Measurements from ENCODE around the gene HTR4. TPM values are rescaled to one million over a fixed set of nuclear protein-coding genes. Genes with fewer than 3 reads are reported as not detected.
A peak's percentile ranks its signal among the peaks of the same experiment; 100 is the strongest.

Gene HTR4
- polyA plus RNA-seq, 1 experiment = not detected

GRCh38 chr5:148697180-148697808 lies 43.0 kb upstream of the HTR4 start:
- H3K27me3 ChIP-seq (ENCODE audit: control insufficient read depth, insufficient read depth, low read length) = no peaks in the 10 kb centered on the region
- H3K27ac ChIP-seq (ENCODE audit: low read depth, low read length) = no peak overlapping the region
- H3K9me3 ChIP-seq (ENCODE audit: control insufficient read depth, insufficient read depth, low read length) = no peaks in the 10 kb centered on the region
- DNase-seq (ENCODE audit: low read depth, low spot score) = peak; percentile 2
- POLR2A ChIA-PET = no interaction called here
- TF ChIP-seq CTCF (IDR thresholded peaks at IDR 0.05; ENCODE audit: low read depth, low read length) = no peak
- CTCF ChIA-PET = interaction anchor here (1.3 kb wide), 2 partner anchors 10 to 33 kb away, joined by 3 to 7 read pairs; no protein-coding TSS in a partner anchor
- H3K4me3 ChIP-seq (ENCODE audit: low read depth, low read length) = no peak overlapping the region

DNA sequence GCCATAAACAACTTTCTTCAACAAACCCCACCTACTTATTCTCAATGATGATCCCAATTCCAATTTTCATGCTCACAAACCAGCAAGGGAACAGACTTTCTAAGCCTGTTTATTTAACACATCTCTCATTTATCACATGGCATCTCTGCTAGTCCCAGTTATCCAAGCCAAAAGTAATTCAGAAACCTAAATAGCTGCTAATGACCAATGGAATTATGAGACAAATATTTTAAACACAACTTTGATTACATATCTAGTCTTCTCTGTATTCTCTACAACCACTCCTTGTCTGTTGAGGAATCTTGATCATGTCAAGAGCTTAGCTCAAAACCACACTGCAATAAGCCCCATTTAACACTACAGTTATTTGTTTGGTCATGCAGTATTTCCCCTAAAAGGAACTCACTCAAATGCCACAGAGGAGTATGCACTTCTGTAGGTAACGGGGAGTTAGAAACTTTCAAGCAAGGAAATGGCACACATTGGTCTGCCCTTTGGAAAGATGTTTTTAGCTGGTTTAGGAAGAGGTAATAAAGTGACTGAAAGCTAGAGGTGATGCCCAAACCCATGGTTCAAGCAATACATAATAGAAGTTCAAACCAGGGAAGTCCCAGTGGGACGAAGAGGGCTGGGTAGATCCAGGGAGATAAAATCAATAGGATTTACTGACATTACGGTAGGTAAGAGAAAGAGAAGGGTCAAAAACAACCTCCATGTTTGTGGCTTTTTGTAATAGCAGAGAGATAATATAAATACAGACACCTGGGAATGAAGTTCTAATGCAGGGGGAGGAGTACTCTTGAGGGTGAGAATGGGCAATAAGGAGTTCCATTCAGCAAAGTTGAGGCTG lies 42.1 kb upstream of the HTR4 start:
- ChIA-PET POLR2A (no interaction called here), CTCF (interaction anchor here (1.3 kb wide), 1 partner anchor 9 kb away, joined by 3 read pairs; no protein-coding TSS in a partner anchor)
- DNase-seq (ENCODE audit: low read depth, low spot score) = no peak
- TF ChIP-seq CTCF (IDR thresholded peaks at IDR 0.05; ENCODE audit: low read depth, low read length) = no peak
- Histone ChIP-seq H3K9me3 (ENCODE audit: control insufficient read depth, insufficient read depth, low read length) (no peaks in the 10 kb centered on the region), H3K4me3 (ENCODE audit: low read depth, low read length) (no peak overlapping the region), H3K27ac (ENCODE audit: low read depth, low read length) (no peak overlapping the region), H3K27me3 (ENCODE audit: control insufficient read depth, insufficient read depth, low read length) (no peaks in the 10 kb centered on the region)

DNA sequence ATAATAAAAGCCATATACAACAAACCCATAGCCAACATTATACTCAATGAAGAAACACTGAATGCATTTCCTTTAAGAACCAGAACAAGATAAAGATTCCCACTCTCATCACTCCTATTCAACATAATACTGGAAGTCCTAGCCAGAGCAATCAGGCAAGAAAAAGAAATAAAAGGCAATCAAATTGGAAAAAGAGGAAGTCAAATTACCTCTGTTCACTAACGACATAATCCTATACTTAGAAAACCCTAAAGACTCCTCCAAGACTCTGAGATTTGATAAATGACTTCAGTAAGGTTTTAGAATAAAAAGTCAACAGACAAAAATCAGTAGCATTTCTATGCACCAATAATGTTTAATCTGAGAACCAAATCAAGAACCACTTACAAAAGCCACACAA lies 36.6 kb upstream of the HTR4 start:
- Histone ChIP-seq H3K4me3 (ENCODE audit: low read depth, low read length) (no peak overlapping the region), H3K27me3 (ENCODE audit: control insufficient read depth, insufficient read depth, low read length) (no peaks in the 10 kb centered on the region), H3K9me3 (ENCODE audit: control insufficient read depth, insufficient read depth, low read length) (no peaks in the 10 kb centered on the region), H3K27ac (ENCODE audit: low read depth, low read length) (no peak overlapping the region)
- ChIA-PET POLR2A (no interaction called here), CTCF (no interaction called here)
- no peak for DNase-seq (ENCODE audit: low read depth, low spot score)
- no peak for TF ChIP-seq CTCF (IDR thresholded peaks at IDR 0.05; ENCODE audit: low read depth, low read length)

DNA sequence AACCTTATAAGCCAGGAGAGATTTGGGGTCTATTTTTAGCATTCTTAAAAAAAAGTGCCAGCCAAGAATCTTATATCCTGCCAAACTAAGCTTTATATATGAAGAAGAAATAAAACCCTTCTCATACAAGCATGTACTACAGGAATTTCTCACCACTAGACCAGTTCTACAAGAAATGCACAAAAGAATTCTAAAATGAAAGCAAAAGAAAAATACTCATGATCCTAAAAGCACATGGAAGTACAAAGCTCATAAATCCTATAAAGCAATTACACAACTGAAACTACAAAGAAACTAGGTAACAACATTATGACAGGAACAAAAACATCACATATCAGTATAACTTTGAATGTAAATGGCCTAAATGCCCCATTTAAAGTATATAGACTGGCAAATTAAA lies 34.5 kb upstream of the HTR4 start:
- no peak for DNase-seq (ENCODE audit: low read depth, low spot score)
- H3K4me3 ChIP-seq (ENCODE audit: low read depth, low read length) = no peak overlapping the region
- no peaks in the 10 kb centered on the region for H3K9me3 ChIP-seq (ENCODE audit: control insufficient read depth, insufficient read depth, low read length)
- H3K27ac ChIP-seq (ENCODE audit: low read depth, low read length) = no peak overlapping the region
- TF ChIP-seq CTCF (IDR thresholded peaks at IDR 0.05; ENCODE audit: low read depth, low read length) = no peak
- CTCF ChIA-PET = interaction anchor here (0.9 to 2.4 kb wide), 2 partner anchors 11 to 245 kb away, joined by 3 to 6 read pairs; no protein-coding TSS in a partner anchor
- POLR2A ChIA-PET = no interaction called here
- H3K27me3 ChIP-seq (ENCODE audit: control insufficient read depth, insufficient read depth, low read length) = no peaks in the 10 kb centered on the region

DNA sequence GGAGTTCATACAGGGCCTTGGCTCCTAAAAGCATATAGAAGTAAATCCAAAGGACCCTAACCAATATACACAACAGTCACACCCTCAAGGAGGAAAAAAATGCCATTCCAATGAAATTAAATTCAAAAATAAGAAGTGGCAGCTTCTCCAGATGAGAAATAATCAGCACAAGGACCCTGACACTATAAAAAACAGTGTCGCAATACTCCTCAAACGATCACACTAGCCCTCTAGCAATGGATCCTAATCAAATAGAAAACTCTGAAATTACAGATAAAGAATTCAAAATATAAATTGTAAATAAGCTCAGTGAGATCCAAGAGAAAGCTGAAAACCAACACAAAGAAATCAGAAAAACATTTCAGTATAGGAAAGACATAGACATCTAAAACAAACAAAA lies 33.5 kb upstream of the HTR4 start:
- DNase-seq (ENCODE audit: low read depth, low spot score) = no peak
- TF ChIP-seq CTCF (IDR thresholded peaks at IDR 0.05; ENCODE audit: low read depth, low read length) = no peak
- H3K4me3 ChIP-seq (ENCODE audit: low read depth, low read length) = no peak overlapping the region
- H3K27ac ChIP-seq (ENCODE audit: low read depth, low read length) = no peak overlapping the region
- POLR2A ChIA-PET = no interaction called here
- H3K9me3 ChIP-seq (ENCODE audit: control insufficient read depth, insufficient read depth, low read length) = no peaks in the 10 kb centered on the region
- H3K27me3 ChIP-seq (ENCODE audit: control insufficient read depth, insufficient read depth, low read length) = no peaks in the 10 kb centered on the region
- CTCF ChIA-PET = interaction anchor here (2.4 kb wide), 1 partner anchor 244 kb away, joined by 6 read pairs; no protein-coding TSS in a partner anchor
